Peyer's patch (tissue), 4 donors: ENCODE results near the gene RIC3.

Experiments used
- CTCF ChIP-seq, 6 experiments: fragments of 450-650 bp in 4 of 6; fragments of 200-600 bp in 2 of 6; sonication (generic) in 1 of 6; IDR thresholded peaks; one replicate each; pipeline ENCODE4 v1.5.1; 2017 to 2019; ENCODE audit warnings: antibody characterized with exemption in 6 of 6, mild to moderate bottlenecking in 3 of 6, moderate library complexity in 1 of 6
- POLR2A ChIP-seq, 2 donors: fragments of 450-650 bp; IDR thresholded peaks; one replicate each; pipeline ENCODE4 v1.5.1; 2017; ENCODE audit warnings: antibody characterized with exemption in 2 of 2, mild to moderate bottlenecking in 2 of 2, moderate library complexity in 2 of 2

- TF ChIP-seq CTCF (IDR thresholded peaks at IDR 0.05) = no peak
- TF ChIP-seq POLR2A (IDR thresholded peaks at IDR 0.05) = no peak
These were observed 61.2 kb downstream of the RIC3 start for GRCh38 chr11:8107642-8108041.
